Activated T-cell treated with anti-CD3 and anti-CD28 coated beads, Interleukin-2, amount 50 U/mL, for 48 hours (primary cell): ENCODE data around the gene MYO7B.
"Not testable (repeated sequence)": the region's sequence is repeated elsewhere in the genome, so short reads cannot be mapped to it uniquely, and the experiment has no call there.

Experiments
- DNase-seq, 2 experiments: peaks; one replicate each; pipeline ENCODE4 v3.0.0-alpha.2; 2020

MYO7B gene

GRCh38 chr2:127524198-127524834 is 11.2 kb upstream of the MYO7B start:
- DNase-seq: not testable (repeated sequence)

GRCh38 chr2:127525691-127526131 is 9.8 kb upstream of the MYO7B start:
- DNase-seq: peak in 1 of 2 experiments; percentile 35

DNA sequence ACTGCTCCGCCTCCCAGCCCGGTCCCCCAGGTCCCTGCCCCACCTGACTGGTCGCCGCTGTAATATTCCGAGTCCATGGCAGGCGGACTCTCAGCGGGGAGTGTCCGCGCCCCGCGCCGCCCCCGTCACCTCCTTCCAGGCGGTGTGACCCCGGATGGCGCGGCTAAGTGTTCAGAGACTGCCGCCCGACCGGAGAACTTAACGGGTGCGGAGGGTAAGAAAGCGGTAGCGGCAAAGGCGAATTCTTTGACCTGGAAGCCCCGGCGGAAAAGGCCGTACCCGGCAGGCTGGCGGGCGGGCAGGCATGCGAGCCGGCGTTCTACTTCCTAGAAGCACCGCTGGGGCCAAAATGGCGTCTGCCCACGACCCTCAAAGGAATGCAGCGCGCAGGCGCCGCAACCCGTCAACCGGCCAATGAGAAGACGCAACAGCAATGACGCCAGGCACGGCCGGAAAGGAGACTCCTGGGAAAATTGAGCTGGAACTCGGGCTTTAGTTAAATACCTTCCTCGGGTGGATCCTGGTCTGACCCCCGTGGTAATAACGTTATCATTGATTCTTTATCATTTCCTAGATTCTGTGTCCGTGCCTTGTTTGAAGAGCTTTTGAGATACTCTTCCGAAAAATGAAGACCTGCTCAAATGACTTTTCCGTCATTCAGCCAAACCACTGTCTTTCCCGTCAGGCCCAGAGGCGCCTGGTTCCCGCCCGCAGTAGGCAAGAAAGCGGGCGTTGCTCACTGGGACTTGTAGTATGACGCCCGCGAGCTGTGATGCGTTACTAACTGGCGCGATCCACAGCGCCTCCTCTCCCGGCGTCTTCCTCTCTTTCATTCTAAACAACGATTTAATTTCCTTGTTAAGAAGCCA is 9.1 kb upstream of the MYO7B start, which contains the start of gene IWS1:
Gene IWS1 (minus strand): TSS at position 358 of the 869 bp plus-strand sequence. CDS start 281 bp downstream, at position 77.
- peak; percentile 92 to 94 for DNase-seq

DNA sequence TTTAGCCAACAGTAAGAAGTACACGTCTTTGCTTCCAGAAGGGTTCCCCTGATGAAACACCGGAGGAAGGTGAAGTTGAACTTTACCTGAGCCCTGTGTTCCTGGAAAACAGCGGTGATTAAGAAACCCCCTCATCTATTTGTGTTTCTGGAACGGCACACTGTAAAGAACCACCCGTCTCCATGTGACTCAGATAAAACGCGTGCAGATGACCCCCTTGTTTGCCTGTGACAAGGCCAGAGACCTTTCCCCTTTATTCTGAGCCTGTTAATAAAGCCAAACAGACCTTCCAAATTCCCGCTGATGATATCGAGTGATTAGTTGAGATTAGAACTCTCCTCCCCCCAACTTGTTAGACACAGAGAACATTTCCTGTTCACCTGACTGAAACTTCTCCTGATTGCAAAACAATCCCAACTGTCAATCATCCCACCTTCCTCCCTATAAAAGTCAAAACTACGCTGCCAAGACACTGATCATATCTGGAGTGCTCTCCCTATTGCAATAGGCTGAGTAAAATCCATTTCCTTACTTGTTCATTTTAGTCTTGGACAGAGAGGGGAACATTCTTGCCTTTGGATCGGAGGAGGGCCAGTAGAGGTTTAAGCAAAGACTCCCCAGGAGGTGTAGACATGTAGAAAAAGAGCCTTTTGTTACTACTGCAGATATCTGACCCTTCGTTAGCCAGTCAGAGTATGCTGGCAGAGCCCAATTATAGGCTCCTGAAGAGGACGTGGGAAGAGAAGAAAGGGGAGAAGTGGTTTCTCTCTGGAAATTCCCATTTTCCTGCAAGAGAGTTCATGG is 8.3 kb upstream of the MYO7B start:
- DNase-seq: no peak

DNA sequence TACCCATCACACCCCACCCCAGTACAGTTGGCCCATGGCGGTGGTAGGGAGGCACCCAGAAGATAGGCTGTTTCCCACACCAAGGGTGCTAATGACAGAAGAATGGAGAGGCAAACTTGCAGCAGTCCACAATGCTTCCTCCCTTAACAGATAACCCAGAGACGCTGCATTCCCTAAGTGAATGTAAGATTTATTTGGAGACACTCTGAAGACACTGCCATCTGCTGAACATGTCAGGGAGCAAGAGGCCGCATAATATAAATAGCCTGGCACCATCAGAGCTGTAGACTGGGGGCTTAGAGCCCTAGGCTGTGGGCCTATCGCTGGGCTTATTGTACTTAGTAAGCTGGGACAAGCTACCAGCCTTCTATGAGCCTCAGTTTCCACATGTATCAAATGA is 7.0 kb upstream of the MYO7B start:
- DNase-seq: no peak

DNA sequence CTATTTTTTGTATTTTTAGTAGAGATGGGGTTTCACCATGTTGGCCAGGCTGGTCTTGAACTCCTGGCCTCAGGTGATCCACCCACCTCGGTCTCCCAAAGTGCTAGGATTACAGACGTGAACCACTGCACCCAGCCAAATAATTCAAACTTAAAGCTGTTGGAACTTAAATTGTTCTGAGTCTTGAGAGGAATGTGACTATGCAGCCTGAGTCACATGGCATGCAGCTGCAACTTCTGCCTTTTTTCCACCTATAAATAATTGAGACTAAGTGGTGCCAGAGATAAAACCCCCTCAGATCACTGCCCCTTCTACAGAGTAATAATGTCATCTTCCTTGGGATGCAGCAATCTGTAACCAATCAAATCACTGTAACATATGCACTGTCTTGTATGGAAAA is 6.1 kb upstream of the MYO7B start:
- not testable (repeated sequence) for DNase-seq

DNA sequence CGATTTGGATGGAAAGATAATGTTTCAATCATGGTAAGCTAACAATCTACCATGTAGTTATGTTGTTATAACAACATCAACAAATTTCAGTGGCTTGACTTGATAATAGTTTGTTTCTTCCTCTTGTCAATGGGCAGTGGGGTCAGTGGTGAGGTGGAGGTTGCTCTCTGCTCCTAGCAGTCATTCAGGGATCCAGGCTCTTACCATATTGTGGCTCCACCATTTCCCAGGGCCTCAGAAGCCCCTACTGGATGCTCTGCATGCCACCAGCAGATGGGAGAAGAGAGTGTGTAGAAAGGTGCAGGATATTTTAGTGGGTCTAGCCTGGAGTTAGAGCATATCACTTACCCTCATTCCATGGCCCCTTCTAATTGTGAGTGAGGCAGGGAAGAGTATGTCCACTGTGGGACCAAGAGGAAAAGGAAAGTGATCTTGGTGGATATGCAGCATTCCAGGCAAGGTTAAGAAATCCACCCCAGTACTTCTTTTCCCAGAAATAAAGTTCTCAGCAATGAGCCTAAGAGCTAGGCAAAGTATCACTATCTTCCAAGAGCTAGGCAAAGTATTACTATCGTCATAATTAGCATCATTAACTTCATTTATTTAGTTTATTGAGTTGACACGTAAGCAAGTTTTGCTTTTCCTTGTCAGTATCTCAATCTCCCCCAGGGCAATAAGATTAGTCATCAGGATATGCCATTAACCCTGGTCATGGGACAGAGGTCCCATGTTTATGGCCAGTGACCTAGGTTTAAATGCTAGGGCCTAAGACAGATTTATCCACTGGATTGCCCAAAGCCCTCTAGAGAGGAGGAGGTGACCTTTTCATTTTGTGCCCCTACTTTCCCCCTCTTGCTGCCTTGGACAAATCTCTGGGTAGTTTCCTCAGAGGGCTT is 5.0 kb upstream of the MYO7B start:
- no peak for DNase-seq

DNA sequence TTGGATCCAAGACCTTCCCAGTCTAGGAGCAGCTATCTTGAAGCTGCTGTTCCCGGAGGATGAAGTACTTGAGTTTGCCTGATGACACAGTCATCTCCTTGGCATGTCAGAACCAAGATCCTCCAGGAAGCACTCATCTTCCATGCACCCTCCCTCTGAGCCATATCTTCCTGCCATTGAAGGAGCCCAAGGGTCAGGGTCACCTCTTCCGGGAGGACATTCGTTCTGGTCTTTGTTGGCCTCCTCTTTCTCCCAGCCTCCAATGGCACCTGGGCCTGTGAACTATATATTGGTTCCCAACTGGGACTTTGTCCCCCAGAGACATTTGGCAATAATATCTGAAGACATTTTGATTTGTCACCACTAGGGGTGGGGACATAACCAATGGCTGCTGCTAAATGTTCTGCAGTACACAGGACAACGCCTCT is 4.2 kb upstream of the MYO7B start:
- DNase-seq: no peak

DNA sequence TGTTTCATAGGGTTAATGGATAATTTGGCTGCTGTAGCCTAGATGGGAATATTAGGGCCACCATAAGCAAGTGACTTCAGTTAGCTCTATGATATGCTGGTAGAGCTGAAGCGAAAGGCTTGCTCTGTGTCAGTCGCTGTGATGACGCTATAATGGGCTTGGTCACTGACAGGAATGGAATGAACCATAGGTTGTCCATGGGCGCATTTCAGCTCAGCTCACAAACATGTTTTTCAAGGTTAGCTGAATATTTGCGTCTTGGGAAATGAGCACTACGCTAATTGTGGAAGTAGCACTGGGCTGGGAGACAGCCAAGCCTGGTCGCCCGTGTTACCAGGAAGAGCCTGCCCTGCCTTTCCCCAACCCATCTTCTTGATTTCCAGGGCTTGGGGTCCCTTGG is 3.2 kb upstream of the MYO7B start:
- no peak for DNase-seq

DNA sequence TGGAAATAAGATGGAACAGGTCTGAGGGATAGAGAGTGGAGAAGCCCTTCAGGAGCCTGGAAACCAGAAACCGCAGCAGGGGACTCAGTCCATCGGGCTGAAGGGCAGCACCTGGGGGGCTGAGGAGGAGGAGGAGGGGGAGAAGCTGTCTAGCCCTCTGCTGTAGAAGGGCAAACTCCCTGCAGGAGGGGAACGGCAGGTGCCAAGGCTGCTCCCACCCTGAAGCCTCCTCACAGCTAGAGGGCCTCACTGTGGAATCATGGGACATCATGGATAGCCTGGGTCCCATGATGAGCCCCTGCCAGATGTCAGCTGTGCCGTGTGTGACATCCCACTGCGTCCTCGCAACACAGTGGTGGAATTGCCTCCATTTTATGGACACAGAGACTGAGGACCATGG is 435 bp downstream of the MYO7B start:
- no peak for DNase-seq

- DNase-seq: no peak
Measured at GRCh38 chr2:127536707-127537541, 1.4 kb downstream of the MYO7B start.

DNA sequence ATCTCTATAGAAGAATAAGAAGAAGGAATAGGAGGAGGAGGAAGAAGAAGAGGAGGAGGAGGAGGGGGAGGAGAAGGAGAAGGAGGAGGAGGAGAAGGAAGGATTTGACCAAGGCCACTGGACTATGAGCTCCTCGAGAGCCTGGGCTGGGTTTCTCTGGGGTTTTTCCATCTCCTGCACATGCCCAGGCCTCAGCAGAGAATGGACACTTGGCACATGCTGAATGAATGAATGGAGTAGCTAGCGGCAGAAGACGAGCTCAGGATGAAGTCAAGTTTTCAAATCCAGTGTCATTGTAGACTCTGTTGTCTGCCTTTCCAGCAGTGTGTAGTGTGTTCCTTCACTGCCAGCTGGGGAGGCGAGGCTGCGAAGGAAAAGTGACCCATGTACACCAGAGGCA is 2.2 kb downstream of the MYO7B start:
- no peak for DNase-seq

DNA sequence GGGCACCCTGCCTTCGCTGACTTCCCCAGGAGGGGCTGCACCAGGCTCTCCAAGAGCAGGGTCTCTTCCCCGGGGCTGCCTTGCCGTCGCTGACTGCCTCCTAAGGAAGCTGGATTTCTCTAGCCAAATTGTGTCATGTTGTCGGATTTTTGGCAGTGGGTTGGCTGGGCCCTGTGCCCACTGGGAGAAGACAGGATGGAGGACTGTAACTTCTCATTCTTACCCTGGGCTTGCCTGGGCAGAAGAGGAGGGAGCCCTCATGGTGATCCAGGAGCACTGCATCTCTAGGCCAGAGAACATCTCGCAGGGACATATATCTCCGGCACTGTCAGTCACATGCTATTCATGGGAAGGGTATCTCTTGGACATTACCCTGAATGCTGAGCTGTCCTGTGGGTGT is 6.3 kb downstream of the MYO7B start:
- no peak for DNase-seq

GRCh38 chr2:127542231-127542630 is 6.7 kb downstream of the MYO7B start:
- DNase-seq: no peak

- DNase-seq: not testable (repeated sequence)
Measured at GRCh38 chr2:127543013-127543501, 7.6 kb downstream of the MYO7B start.

GRCh38 chr2:127545189-127545588 is 9.7 kb downstream of the MYO7B start:
- DNase-seq: peak in 1 of 2 experiments; percentile 4

GRCh38 chr2:127545796-127546195 is 10.3 kb downstream of the MYO7B start:
- peak in 1 of 2 experiments; percentile 12 for DNase-seq

GRCh38 chr2:127546797-127547196 is 11.3 kb downstream of the MYO7B start:
- DNase-seq: no peak

DNA sequence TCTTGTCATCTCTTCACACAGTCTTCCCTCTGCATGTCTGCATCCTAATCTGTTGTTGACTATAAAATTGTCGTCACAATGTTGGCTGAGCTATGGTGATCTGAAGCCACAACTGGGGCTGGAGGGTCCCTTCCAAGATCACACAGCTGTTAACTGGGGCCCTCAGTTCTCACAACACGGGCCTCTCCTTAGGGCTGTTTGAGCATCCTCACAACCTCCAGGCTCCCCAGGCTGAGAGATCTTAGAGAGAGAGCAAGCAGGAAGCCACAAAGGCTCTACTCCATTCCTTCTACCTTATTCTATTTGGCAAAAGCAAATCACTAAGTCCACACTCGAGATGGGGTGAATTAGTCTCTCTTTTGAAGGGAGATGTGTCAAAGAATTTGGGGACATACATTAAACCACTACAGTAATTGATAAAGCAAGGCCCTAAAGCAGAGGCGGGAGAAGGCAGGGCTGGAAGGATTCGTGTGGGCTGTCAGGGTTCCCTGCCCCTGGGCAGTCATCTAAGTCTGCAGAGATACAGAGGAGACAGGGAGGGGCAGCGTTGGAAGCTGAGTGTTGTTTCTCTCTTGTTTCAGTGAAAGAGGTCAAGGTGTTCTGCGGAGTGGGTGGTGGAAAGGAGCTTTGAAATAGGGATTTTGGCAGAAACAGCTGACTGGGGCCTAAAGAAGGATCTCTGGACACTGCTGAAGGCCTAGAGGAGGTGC is 15.9 kb downstream of the MYO7B start:
- peak in 1 of 2 experiments; percentile 3 for DNase-seq

- DNase-seq: no peak
Measured at GRCh38 chr2:127552336-127552735, 16.9 kb downstream of the MYO7B start.
